ENCODE results near the gene THAP8. TPM values are rescaled to one million over a fixed set of nuclear protein-coding genes. Genes with fewer than 3 reads are reported as not detected.

Gene THAP8
- 0.72 and 3.6 TPM in 2 replicates for total RNA-seq

DNA sequence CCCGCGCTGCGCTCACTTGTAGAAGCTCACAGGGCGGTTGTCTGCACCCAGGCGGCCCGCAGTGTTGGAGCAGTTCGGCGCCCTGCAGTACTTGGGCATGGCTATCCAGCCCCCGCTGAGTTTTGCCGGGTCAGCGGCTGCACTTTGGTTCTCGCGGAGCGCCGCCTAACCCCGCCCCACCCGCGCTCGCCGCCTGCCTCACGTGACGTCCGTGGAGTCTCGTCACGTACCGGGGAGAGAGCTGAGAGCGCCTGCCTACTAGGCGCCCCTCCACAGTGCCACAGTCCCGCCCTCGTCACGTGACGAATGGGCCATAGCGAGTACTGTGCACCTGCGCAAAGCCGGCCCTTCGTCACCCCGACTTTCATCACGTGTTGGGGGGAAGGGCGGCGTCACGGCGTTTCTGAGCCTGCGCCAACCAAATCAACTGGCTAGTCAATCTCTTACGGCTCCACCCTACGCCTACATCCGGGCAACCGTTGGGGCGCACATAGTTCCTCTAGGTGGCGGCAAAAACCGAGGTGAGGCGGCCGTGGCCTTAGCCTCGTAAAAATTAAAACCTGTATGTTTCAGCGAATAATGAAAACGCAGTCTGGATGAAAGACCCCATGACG lies at the start of gene THAP8:
THAP8 (minus strand) TSS at position 167 of the 614 bp plus-strand sequence; CDS start at position 99, 68 bp downstream.

DNA sequence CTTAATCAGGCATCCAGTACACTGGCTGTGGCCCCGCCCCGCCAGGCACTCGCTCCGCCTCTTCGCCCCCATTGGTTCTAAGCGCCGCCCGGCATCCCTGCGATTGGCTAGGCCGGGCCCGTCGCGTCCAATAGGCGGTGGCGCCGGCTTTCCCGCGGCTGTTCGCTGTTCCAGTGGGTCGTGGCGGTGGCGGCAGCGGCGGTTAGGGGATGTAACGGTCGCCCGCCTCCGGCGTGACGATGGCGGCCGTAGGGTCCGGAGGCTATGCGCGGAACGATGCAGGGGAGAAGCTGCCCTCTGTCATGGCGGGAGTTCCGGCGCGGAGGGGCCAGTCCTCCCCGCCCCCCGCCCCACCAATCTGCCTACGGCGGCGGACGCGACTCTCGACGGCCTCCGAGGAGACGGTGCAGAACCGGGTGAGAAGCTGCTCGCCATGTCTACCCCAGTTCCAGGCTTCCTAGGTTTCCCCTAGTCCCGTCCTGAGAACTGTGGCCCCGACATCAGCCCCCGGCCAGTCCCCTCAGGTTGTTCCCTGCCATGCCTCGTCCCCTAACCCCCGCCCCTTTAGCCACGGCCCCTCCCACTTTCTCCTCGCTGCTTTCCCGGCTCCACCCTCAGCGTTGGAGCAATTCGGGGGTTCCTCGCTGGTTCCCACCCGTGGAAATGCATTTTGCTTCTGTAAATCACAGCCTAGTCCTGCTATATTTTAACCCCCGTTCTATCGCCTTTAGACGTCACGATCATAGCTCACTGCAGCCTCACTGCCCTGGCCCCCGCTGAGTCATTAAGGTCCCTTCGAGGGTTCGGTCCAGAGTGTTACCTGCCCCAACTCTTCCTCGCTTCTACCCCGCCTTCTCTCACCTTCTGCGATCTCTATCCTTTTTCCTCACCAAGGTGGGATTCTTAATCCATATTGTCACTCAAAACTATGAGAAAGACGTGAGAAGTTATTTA lies 925 bp upstream of the THAP8 start, which contains the start of gene WDR62:
WDR62 (plus strand) TSS at position 165 of the 954 bp plus-strand sequence; CDS start at position 240, 75 bp downstream.

GRCh38 chr19:36032251-36033104 lies 21.6 kb downstream of the THAP8 start, which contains the start of gene CLIP3:
TSS of gene CLIP3 (minus strand) at chr19:36032873. CDS start at chr19:36032357, 516 bp downstream.

DNA sequence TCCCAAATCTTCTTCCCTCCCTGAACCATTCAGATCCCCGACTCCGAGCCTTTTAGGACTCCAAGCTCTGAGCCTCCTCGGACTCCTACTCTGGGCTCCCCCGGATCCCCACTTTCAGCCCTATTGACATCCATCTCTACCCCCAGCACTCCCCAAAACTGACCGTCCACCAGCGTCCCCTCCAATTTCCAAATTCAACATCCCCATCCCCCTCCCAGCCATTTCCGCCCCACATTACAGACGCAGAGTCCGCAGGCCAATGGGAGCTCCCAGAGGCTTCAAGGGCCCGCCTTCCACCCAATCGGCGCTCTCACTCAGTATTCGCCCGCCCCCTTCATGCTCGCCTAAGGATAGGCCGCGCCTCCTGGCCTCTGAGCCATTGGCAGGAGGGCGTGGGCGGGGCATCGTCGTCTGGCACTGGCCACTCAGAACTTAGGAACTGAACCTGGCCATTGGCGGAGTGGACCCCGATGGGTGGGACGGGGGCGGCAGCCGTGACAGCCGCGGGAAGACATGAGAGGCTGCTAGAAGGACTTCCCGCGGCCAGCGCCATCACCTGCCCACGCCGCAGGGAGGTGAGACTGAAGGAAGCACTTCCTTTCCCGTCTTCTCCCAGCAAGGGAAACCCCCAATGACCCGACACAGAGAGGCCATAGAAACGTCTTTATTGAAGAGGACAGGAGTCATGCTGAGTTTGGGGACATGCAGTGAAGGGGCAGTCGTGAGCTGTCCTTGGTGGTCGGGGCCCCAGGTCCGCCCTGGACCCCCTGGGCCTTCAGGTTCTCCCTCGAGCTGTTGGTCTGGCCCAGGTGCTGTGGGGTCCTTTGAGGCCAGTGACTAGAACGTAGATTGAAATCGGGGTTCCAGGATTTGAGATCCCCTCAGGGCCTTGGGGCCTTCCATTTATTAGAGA lies 39.8 kb downstream of the THAP8 start, which contains the start of gene ALKBH6:
ALKBH6 (minus strand) TSS at position 202 of the 913 bp plus-strand sequence. CDS start 816 bp downstream, outside the sequence.

GRCh38 chr19:36008336-36008978 lies 45.6 kb downstream of the THAP8 start, which contains the start of gene SYNE4:
TSS of gene SYNE4 (minus strand) at chr19:36008813. CDS start at chr19:36008681, 132 bp downstream.

DNA sequence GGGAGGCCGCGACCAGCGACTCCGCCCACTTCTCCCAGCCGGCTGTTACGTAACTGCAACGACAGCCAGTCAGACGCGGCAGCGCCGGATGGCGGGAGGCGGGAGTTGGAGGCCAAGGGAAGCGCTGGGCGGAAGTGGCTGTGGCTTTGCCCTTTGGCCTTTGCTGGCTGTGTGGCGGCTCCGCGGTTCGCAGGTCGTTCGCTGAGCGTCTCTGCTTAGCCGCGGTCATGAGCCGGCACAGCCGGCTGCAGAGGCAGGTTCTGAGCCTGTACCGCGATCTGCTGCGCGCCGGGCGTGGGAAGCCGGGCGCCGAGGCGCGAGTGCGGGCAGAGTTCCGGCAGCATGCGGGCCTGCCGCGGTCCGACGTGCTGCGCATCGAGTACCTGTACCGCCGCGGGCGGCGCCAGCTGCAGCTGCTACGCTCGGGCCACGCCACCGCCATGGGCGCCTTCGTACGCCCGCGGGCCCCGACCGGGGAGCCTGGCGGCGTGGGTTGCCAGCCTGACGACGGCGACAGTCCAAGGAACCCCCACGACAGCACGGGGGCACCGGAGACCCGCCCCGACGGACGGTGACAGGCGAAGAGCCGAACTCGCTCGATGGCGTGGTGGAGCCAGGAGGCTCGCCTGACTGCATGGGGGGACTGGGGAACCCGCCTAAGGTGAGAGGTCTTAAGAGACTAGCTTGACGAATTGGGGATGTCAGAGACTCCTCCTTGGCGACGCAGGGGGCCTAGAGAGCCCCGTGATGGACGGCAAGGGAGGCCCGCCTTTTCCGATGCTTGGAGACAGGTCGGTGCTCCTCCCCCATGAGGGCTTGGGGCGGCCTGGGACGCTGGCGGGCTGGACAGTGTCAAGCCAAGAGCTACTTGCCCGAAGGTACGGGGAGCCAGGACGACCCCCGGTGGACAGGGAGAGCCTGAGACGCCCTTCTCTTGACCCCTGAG lies 58.8 kb downstream of the THAP8 start, which contains the start of gene SDHAF1:
SDHAF1 (plus strand) TSS at position 141 of the 946 bp plus-strand sequence; CDS start at position 228, 87 bp downstream.

Other genes with a start within 250 kb of the THAP8 start
- not detected in 2 replicates for gene PRODH2, start 241.4 kb downstream of the THAP8 start, total RNA-seq
- not detected in 2 replicates for gene NPHS1, start 201.8 kb downstream of the THAP8 start, total RNA-seq
- gene KIRREL2, start 197.4 kb downstream of the THAP8 start, total RNA-seq: not detected in 2 replicates
- 1.7 TPM in 1 of 2 replicates, not detected in the other for gene APLP1, start 185.7 kb downstream of the THAP8 start, total RNA-seq
- 3.8 and 7.2 TPM in 2 replicates for gene NFKBID, start 153.7 kb downstream of the THAP8 start, total RNA-seq
- gene HCST, start 151.8 kb downstream of the THAP8 start, total RNA-seq: not detected in 2 replicates
- not detected in 2 replicates for gene TYROBP, start 146.0 kb downstream of the THAP8 start, total RNA-seq
- gene LRFN3, start 117.9 kb downstream of the THAP8 start, total RNA-seq: 1.7 and 2.1 TPM in 2 replicates
- gene SDHAF1, start 59.1 kb downstream of the THAP8 start, total RNA-seq: 14.2 and 26.9 TPM in 2 replicates
- 9.4 and 12.4 TPM in 2 replicates for gene SYNE4, start 45.5 kb downstream of the THAP8 start, total RNA-seq
- gene ALKBH6, start 40.1 kb downstream of the THAP8 start, total RNA-seq: 16.0 and 19.0 TPM in 2 replicates
- gene CLIP3, start 21.4 kb downstream of the THAP8 start, total RNA-seq: 0.24 TPM in 1 of 2 replicates, not detected in the other
- 0.21 and 0.72 TPM in 2 replicates for gene WDR62, start 612 bp upstream of the THAP8 start, total RNA-seq
- not detected in 2 replicates for gene OVOL3, start 56.9 kb upstream of the THAP8 start, total RNA-seq
- gene POLR2I, start 60.6 kb upstream of the THAP8 start, total RNA-seq: 62.7 and 85.5 TPM in 2 replicates
- 139 and 206 TPM in 2 replicates for gene TBCB, start 61.2 kb upstream of the THAP8 start, total RNA-seq
- 121 and 205 TPM in 2 replicates for gene CAPNS1, start 85.8 kb upstream of the THAP8 start, total RNA-seq
- 0.48 and 3.0 TPM in 2 replicates for gene COX7A1, start 98.2 kb upstream of the THAP8 start, total RNA-seq
- gene ZNF565, start 160.4 kb upstream of the THAP8 start, total RNA-seq: 4.6 and 6.2 TPM in 2 replicates
- gene ZNF146, start 160.8 kb upstream of the THAP8 start, total RNA-seq: 104 and 137 TPM in 2 replicates

Measured in tracheal epithelial cell (primary cell).